Measurements from ENCODE around the gene NREP. TPM values are rescaled to one million over a fixed set of nuclear protein-coding genes. Genes with fewer than 3 reads are reported as not detected.

The NREP gene
- total and polyA plus RNA-seq, 2 donors (not counting 1 experiment from before 2014, with no cell fraction given), result 56.8 to 364 TPM

DNA sequence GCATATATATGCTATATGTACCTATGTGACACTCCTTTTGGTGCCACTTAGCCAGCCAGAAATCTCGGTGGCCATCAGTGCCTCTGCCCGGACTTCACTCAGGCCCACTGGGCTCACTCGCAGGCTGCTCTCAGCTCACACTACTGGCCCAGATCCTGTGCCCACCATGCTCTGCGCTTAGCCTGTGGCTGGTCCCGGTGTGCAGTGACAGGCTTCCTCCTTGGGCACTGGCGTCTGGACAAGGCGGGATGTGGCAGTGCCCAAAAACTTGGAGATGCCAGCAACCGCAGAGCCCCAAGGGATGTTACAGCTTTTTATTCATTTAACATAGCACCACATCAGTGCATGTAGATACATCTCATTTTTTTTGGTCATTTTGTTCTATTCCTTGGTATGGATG lies 77.4 kb downstream of the NREP start:
- H3K27ac ChIP-seq (ENCODE audit: insufficient read depth, low read length), result no peak overlapping the region
- no peak overlapping the region for H3K9ac ChIP-seq (ENCODE audit: insufficient read depth, low read length)
- H3K36me3 ChIP-seq (ENCODE audit: control insufficient read depth, insufficient read depth, low read length), result no peaks in the 10 kb centered on the region
- H3K9me3 ChIP-seq (ENCODE audit: control insufficient read depth, insufficient read depth, low read depth, low read length), result no peaks in the 10 kb centered on the region
- DNase-seq (ENCODE audit: low read depth in 2 of 2), result no peak
- no peak overlapping the region for H2AFZ ChIP-seq (ENCODE audit: low read length)
- no peaks in the 10 kb centered on the region for H3K79me2 ChIP-seq (ENCODE audit: control insufficient read depth, insufficient read depth, low read length)
- no peaks in the 10 kb centered on the region for H4K20me1 ChIP-seq (ENCODE audit: control insufficient read depth, extremely low read depth, insufficient read depth, low read length)
- no peak overlapping the region for H3K4me3 ChIP-seq (replicated peaks in 1 of 4; ENCODE audit: control extremely low read depth in 1 of 4, insufficient read depth in 1 of 4, low read depth in 3 of 4, low read length in 4 of 4)
- H3K4me1 ChIP-seq (ENCODE audit: control insufficient read depth, extremely low read depth, insufficient read depth, low read length), result peaks cover 25% of the 10 kb centered on the region
- H3K4me2 ChIP-seq (ENCODE audit: extremely low read depth, insufficient read depth, low read length), result no peak overlapping the region
- no peaks in the 10 kb centered on the region for H3K27me3 ChIP-seq (ENCODE audit: control insufficient read depth, insufficient read depth, low read length)
- TF ChIP-seq CTCF (conservative IDR thresholded peaks at IDR 0.05 in 1 of 2, IDR thresholded peaks at IDR 0.05 in 1 of 2; ENCODE audit: low read depth in 1 of 2, low read length in 2 of 2) (no peak), EZH2 (IDR thresholded peaks at IDR 0.05; ENCODE audit: low read length, missing control alignments) (no peak)

Other genes with a start within 250 kb of the NREP start
- 88.6 and 154 TPM in 2 replicates for gene STARD4, start 244.7 kb downstream of the NREP start, total RNA-seq
- gene STARD4, start 244.7 kb downstream of the NREP start, polyA plus RNA-seq, result 39.1 and 74.6 TPM in 2 replicates